ENCODE data around the gene RALGPS2. TPM values are rescaled to one million over a fixed set of nuclear protein-coding genes. Genes with fewer than 3 reads are reported as not detected.
A peak's percentile ranks its signal among the peaks of the same experiment; 100 is the strongest.

Gene RALGPS2
- total and polyA plus RNA-seq, 2 of the 13 experiments (the other 11 are each of a cell fraction or from before 2014, with no cell fraction given), result 15.6 to 36.0 TPM

DNA sequence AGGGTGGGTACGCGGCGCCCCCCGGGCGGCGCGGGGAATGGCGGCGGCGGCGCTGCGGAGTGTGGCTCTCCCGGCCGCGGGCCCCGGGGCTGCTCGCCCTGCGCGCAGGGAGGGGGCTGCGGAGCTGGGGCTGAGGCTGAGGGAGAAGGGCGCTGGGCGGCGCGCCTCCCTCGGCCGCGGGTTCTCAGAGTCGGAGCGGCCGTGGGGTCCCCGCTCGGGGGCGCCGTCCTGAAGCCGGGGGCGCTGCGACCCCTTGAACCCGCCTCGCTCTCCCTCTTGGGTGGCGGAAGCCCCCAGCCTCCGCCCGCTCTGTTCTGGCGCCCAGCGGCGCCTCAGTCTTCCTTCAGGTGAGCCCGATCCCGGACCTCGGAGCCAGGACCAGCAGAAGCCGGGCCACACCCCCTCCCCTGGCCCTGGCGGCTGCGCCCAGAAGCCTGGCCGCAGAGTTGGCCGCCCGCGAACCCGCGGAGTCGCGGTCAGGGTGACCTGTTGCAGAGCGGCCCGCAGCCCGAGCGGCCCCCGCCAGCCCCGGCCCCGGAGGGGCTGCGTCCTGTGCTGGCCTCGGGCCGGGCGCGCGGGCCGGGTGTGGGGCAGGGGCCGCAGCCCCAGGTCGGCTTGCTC, 532 bp downstream of the RALGPS2 start (continued):
- TF ChIP-seq, protein P1, sequence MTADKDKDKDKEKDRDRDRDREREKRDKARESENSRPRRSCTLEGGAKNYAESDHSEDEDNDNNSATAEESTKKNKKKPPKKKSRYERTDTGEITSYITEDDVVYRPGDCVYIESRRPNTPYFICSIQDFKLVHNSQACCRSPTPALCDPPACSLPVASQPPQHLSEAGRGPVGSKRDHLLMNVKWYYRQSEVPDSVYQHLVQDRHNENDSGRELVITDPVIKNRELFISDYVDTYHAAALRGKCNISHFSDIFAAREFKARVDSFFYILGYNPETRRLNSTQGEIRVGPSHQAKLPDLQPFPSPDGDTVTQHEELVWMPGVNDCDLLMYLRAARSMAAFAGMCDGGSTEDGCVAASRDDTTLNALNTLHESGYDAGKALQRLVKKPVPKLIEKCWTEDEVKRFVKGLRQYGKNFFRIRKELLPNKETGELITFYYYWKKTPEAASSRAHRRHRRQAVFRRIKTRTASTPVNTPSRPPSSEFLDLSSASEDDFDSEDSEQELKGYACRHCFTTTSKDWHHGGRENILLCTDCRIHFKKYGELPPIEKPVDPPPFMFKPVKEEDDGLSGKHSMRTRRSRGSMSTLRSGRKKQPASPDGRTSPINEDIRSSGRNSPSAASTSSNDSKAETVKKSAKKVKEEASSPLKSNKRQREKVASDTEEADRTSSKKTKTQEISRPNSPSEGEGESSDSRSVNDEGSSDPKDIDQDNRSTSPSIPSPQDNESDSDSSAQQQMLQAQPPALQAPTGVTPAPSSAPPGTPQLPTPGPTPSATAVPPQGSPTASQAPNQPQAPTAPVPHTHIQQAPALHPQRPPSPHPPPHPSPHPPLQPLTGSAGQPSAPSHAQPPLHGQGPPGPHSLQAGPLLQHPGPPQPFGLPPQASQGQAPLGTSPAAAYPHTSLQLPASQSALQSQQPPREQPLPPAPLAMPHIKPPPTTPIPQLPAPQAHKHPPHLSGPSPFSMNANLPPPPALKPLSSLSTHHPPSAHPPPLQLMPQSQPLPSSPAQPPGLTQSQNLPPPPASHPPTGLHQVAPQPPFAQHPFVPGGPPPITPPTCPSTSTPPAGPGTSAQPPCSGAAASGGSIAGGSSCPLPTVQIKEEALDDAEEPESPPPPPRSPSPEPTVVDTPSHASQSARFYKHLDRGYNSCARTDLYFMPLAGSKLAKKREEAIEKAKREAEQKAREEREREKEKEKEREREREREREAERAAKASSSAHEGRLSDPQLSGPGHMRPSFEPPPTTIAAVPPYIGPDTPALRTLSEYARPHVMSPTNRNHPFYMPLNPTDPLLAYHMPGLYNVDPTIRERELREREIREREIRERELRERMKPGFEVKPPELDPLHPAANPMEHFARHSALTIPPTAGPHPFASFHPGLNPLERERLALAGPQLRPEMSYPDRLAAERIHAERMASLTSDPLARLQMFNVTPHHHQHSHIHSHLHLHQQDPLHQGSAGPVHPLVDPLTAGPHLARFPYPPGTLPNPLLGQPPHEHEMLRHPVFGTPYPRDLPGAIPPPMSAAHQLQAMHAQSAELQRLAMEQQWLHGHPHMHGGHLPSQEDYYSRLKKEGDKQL (CRISPR knock-in tag; IDR thresholded peaks at IDR 0.05; ENCODE audit: low read depth), result no peak
- TF ChIP-seq NFRKB (IDR thresholded peaks at IDR 0.05), result no peak
- TF ChIP-seq, protein P2, sequence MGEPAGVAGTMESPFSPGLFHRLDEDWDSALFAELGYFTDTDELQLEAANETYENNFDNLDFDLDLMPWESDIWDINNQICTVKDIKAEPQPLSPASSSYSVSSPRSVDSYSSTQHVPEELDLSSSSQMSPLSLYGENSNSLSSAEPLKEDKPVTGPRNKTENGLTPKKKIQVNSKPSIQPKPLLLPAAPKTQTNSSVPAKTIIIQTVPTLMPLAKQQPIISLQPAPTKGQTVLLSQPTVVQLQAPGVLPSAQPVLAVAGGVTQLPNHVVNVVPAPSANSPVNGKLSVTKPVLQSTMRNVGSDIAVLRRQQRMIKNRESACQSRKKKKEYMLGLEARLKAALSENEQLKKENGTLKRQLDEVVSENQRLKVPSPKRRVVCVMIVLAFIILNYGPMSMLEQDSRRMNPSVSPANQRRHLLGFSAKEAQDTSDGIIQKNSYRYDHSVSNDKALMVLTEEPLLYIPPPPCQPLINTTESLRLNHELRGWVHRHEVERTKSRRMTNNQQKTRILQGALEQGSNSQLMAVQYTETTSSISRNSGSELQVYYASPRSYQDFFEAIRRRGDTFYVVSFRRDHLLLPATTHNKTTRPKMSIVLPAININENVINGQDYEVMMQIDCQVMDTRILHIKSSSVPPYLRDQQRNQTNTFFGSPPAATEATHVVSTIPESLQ (CRISPR knock-in tag; conservative IDR thresholded peaks at IDR 0.05), result no peak
- TF ChIP-seq ZNF891 (CRISPR knock-in tag; IDR thresholded peaks at IDR 0.05), result no peak
- TF ChIP-seq HNRNPH1 (optimal IDR thresholded peaks at IDR 0.05; ENCODE audit: low read depth, low read length), result no peak
- TF ChIP-seq RBM39 (IDR thresholded peaks at IDR 0.05; ENCODE audit: low read depth, low read length, poor library complexity, severe bottlenecking), result no peak
- TF ChIP-seq, protein P3, sequence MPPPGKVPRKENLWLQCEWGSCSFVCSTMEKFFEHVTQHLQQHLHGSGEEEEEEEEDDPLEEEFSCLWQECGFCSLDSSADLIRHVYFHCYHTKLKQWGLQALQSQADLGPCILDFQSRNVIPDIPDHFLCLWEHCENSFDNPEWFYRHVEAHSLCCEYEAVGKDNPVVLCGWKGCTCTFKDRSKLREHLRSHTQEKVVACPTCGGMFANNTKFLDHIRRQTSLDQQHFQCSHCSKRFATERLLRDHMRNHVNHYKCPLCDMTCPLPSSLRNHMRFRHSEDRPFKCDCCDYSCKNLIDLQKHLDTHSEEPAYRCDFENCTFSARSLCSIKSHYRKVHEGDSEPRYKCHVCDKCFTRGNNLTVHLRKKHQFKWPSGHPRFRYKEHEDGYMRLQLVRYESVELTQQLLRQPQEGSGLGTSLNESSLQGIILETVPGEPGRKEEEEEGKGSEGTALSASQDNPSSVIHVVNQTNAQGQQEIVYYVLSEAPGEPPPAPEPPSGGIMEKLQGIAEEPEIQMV (CRISPR knock-in tag; IDR thresholded peaks at IDR 0.05; ENCODE audit: low read depth), result no peak
- no peak for TF ChIP-seq ZNF30 (CRISPR knock-in tag; IDR thresholded peaks at IDR 0.05)
- TF ChIP-seq, protein P4, sequence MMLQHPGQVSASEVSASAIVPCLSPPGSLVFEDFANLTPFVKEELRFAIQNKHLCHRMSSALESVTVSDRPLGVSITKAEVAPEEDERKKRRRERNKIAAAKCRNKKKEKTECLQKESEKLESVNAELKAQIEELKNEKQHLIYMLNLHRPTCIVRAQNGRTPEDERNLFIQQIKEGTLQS (CRISPR knock-in tag; IDR thresholded peaks at IDR 0.05), result no peak
- TF ChIP-seq, protein P5, sequence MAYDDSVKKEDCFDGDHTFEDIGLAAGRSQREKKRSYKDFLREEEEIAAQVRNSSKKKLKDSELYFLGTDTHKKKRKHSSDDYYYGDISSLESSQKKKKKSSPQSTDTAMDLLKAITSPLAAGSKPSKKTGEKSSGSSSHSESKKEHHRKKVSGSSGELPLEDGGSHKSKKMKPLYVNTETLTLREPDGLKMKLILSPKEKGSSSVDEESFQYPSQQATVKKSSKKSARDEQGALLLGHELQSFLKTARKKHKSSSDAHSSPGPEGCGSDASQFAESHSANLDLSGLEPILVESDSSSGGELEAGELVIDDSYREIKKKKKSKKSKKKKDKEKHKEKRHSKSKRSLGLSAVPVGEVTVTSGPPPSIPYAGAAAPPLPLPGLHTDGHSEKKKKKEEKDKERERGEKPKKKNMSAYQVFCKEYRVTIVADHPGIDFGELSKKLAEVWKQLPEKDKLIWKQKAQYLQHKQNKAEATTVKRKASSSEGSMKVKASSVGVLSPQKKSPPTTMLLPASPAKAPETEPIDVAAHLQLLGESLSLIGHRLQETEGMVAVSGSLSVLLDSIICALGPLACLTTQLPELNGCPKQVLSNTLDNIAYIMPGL (CRISPR knock-in tag; IDR thresholded peaks at IDR 0.05; ENCODE audit: borderline replicate concordance in 1 of 2, low read depth in 1 of 2), result peak in 1 of 2 experiments; percentile 70; a peak in 2 of 4 replicates
- no peak for TF ChIP-seq ZMAT3 (CRISPR knock-in tag; conservative IDR thresholded peaks at IDR 0.05)
- TF ChIP-seq, protein P6, sequence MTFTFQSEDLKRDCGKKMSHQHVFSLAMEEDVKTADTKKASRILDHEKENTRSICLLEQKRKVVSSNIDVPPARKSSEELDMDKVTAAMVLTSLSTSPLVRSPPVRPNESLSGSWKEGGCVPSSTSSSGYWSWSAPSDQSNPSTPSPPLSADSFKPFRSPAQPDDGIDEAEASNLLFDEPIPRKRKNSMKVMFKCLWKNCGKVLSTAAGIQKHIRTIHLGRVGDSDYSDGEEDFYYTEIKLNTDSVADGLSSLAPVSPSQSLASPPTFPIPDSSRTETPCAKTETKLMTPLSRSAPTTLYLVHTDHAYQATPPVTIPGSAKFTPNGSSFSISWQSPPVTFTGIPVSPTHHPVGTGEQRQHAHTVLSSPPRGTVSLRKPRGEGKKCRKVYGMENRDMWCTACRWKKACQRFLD (CRISPR knock-in tag; IDR thresholded peaks at IDR 0.05; ENCODE audit: borderline replicate concordance), result peak; percentile 30; the same call in 1 of the 2 replicates
- TF ChIP-seq TAF1 (CRISPR knock-in tag; IDR thresholded peaks at IDR 0.05), result peak; percentile 43
- TF ChIP-seq ZNF446 (CRISPR knock-in tag; IDR thresholded peaks at IDR 0.05), result peak; percentile 75; the same call in 1 of the 2 replicates

Data from HepG2 (cell line).